Mammary epithelial cell (primary cell): ENCODE results near the gene BAX.

Experiments used
- CTCF ChIP-seq, 2 donors: IDR thresholded peaks in 1 of 2; conservative IDR thresholded peaks in 1 of 2; 2 replicates each; pipeline ENCODE4 v1.5.1; 2011 to 2012; ENCODE audit warnings: inconsistent platforms in 2 of 2, low read length in 2 of 2, mild to moderate bottlenecking in 2 of 2, control low read depth in 1 of 2, low read depth in 1 of 2; ENCODE audit not compliant: insufficient read depth in 1 of 2; ENCODE audit errors: extremely low read depth in 1 of 2
- EZH2 ChIP-seq: IDR thresholded peaks from 2 replicates; pipeline ENCODE4 v1.6.1; 2012; ENCODE audit warnings: low read length, inconsistent platforms, borderline replicate concordance

GRCh38 chr19:48962029-48962848 is 7.6 kb downstream of the BAX start:
- TF ChIP-seq CTCF (conservative IDR thresholded peaks at IDR 0.05 in 1 of 2, IDR thresholded peaks at IDR 0.05 in 1 of 2; ENCODE audit: extremely low read depth in 1 of 2, insufficient read depth in 1 of 2, low read depth in 1 of 2, low read length in 2 of 2) (no peak), EZH2 (no peak)
